Measurements from ENCODE around the gene PKDREJ.

GRCh38 chr22:46276563-46276962, 13.4 kb upstream of the PKDREJ start:
- no peak for TF ChIP-seq SMC3 (IDR thresholded peaks at IDR 0.05; ENCODE audit: low read depth, low read length)
- TF ChIP-seq MAZ (IDR thresholded peaks at IDR 0.05; ENCODE audit: borderline replicate concordance, low read depth, low read length): no peak
- TF ChIP-seq CTCF (conservative IDR thresholded peaks at IDR 0.05; ENCODE audit: low read depth, low read length): no peak
- no peak for TF ChIP-seq BHLHE40 (IDR thresholded peaks at IDR 0.05; ENCODE audit: low read depth, low read length)
- TF ChIP-seq POLR2A (IDR thresholded peaks at IDR 0.05; ENCODE audit: low read depth, low read length): no peak
- TF ChIP-seq RCOR1 (IDR thresholded peaks at IDR 0.05; ENCODE audit: insufficient replicate concordance, low read length): no peak
- no peak for TF ChIP-seq CEBPB (IDR thresholded peaks at IDR 0.05; ENCODE audit: low read depth, low read length)
- no peak for TF ChIP-seq ELK1 (IDR thresholded peaks at IDR 0.05; ENCODE audit: borderline replicate concordance, low read depth, low read length)
- TF ChIP-seq CHD1 (IDR thresholded peaks at IDR 0.05; ENCODE audit: low read depth, low read length): no peak
- TF ChIP-seq RFX5 (IDR thresholded peaks at IDR 0.05; ENCODE audit: low read depth, low read length): no peak
- no peak for TF ChIP-seq USF2 (IDR thresholded peaks at IDR 0.05; ENCODE audit: low read depth, low read length)
- TF ChIP-seq RAD21 (IDR thresholded peaks at IDR 0.05; ENCODE audit: low read length): no peak
- no peak for TF ChIP-seq FOS (IDR thresholded peaks at IDR 0.05; ENCODE audit: low read depth, low read length)
- no peak for TF ChIP-seq MXI1 (IDR thresholded peaks at IDR 0.05; ENCODE audit: borderline replicate concordance, low read depth, low read length)
